Tongue (tissue), 2 donors: ENCODE data around the gene SLC25A21. TPM values are rescaled to one million over a fixed set of nuclear protein-coding genes. Genes with fewer than 3 reads are reported as not detected.
"Not testable (repeated sequence)": the region's sequence is repeated elsewhere in the genome, so short reads cannot be mapped to it uniquely, and the experiment has no call there.

Experiments used
- DNase-seq: peaks from one replicate; pipeline ENCODE4 v3.0.0-alpha.2; 2015
- total RNA-seq: library from RNA; depleted of rRNA; stranded (reverse); fragments of >200 nt; gene quantifications from one replicate; pipeline ENCODE4 v1.2.3, GENCODE V29; 2014

Gene SLC25A21
- total RNA-seq, 1 donor from 2014 or later, result 1.3 TPM

DNA sequence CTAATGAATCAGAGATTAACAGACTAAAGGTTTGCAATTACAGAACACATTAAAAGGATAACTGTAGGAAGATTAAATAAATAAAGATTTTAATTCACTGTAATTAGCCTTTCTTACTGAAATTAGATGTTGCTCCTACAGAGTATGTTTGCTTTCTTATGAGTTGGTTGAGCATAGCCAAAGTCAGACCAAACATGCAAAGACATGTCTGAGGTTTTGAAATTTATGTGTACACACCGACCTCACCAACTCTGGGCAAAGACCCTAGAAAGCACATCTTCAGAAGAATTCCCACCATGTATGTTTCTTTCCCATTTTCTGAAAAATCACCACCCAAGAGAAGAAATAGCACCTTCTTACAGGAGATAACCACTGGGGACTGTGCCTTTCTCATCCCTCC is 351.5 kb downstream of the SLC25A21 start:
- DNase-seq, result no peak

DNA sequence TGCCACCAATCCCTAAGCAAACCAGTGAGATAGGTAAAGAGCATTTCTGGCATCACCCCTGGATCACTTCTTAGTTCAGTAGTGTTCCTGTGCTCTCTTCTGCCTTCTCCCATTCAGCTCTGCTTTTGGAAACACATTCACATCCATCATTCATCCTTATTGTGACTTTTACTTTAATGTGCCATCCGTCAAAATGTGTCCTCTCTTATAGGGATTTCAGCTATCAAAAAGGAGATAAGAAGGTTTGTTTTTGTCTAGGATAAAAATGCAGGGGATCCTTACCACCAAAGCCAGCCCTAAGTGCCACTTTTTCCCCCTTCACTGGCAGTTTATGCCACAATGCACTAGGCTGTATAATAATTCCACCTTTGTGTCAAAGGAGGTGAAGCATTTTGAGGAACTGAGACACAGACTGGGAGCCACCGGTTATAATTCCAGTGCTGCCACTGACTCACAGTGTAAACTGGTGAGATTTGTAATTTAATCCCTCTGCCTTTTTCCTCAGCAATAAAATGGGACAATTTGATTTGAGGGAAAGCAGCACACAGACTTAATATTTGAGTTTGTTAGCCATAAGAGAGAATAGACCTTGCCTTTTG is 352.2 kb downstream of the SLC25A21 start:
- no peak for DNase-seq

DNA sequence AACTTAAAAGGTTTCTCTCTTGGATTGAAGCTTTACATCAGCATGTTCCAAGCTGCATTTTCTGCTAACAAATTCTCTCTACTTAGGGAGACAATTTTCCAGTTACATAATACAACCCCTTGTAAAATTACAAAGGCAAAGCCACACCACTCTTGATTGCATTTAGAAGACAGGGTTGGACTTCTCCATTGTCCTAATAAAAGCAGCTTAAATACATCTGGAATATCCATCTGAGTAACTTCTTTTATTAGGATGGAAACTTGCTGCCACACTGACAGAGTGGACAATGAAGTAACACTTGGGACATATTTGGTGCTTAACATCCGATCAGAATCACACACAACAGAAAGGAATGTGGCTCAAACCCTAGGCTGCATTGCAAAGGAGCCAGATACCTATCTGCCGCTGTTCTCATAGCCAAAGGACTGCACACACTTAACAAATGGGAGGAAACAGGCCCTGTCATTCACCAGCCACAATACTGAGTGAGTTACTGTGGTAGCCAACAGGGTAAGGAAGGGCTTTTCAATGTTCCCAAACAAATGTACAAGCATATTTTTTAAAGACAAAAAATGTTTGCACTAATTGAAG is 353.5 kb downstream of the SLC25A21 start:
- no peak for DNase-seq

DNA sequence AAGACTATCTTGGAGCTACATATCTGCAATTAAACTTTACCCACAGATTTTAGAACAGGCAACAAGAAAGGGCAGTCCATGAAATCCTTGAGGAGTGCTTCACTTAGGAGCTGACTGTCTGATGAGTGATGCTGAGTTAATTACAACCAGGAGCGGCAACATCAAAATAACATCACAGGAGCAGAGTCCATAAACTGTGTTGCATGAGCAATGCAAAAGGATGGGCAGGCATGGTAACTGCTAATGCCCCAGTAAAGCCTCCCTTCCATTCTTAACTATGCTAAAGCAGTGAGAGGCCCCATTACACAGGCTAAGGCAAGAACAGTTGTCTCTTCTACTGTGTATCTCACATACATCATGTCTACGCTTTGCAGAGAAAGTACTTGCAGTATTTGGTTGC is 354.2 kb downstream of the SLC25A21 start:
- no peak for DNase-seq

DNA sequence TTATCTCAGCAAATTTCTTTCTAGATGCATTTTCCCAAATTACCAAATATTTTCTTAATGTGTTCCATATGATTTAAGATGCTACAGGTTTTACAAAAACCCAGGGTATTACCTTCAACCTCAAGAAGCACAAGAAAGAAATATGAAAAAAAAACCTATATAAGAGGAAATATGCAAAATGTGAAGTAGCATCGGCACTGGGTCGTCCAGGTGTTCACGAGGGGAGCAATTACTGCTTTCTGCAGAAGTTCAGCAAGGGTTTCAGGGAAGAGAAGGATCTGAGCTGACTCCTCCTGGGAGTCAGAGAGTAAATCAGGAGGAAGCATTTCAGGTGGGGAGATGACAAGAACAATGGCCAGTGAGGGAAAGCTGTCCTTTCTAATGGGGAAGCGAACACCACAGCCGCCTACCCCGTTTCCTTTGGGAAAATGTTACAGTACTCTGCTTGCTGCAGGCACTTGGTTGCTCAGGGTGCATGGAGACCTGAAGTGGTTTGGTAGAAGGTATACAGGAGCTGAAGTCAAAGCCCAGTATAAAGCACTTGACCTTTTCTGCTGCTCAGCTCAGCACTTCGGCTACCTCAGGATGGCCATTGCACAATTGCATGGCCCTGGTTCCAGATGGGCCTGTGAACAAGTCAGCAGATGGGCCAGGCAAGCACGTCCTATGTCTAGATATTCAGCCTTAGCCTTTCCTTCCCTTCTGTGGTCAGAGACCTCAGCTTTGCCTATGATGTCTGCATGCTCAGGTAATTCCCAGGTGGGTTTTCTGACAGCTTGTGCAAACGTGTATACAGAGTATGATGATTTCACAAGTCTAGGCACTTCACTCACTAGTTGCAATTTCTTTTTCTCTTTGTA is 355.1 kb downstream of the SLC25A21 start:
- DNase-seq, result no peak

DNA sequence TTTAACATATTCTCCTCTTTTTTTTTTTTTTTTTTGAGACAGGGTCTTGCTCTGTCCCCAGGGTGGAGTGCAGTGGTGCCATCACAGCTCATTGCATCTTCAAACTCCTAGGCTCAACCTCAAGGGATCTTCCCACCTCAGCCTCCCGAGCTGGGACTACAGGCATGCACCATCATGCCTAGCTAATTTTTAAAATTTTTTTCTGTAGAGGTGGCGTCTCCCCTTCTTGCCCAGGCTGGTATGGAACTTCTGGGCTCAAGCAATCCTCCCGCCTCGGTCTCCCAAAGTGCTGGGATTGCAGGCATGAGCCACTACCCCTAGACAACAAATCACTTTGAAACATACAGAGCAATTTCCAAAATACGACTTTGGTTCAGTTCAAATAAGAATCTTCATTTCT is 355.9 kb downstream of the SLC25A21 start:
- DNase-seq, result no peak

DNA sequence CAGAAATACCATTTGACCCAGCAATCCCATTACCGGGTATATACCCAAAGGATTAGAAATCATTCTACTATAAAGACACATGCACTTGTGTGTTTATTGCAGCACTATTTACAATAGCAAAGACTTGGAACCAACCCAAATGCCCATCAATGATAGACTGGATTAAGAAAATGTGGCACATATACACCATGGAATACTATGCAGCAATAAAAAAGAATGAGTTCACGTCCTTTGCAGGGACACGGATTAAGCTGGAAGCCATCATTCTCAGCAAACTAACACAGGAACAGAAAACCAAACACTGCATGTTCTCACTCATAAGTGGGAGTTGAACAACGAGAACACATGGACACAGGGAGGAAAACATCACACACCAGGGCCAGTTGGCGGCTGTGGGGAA is 357.6 kb downstream of the SLC25A21 start:
- not testable (repeated sequence) for DNase-seq

DNA sequence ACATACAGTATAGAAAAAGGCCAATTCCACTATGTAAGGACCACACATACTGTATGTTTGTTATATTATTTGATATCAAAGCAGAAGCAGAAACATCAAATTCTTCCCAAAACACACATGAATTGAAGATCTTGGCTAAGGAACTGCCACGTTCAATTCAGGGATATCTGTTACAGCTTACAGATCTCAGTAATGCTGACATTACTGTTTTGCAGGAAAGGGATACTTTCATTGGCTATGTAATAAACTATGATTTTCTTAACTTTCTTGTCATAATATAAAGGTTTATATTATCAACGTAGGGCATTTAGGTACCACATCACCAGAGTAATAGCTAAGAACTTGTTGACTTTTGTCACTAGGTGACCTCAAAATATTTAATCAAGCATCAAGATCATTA is 362.2 kb downstream of the SLC25A21 start:
- no peak for DNase-seq

DNA sequence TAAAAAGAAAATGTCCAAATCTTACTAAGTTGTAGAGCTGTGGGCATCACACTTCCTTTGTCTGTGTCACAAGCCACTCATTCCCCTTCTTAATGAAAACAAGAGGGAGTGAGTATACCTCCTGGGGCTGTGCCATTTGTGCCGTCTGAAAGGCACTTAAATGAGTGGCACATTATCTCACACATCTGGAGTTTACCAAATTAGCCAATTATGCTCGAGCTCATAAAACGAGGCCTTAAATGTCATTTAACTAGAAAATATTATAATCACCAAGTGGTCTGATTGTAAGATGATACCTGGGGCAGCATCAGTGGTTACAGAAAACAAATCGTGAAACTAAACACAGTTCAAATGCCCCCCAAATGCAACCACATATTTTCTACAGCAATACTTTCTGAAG is 364.7 kb downstream of the SLC25A21 start:
- no peak for DNase-seq

DNA sequence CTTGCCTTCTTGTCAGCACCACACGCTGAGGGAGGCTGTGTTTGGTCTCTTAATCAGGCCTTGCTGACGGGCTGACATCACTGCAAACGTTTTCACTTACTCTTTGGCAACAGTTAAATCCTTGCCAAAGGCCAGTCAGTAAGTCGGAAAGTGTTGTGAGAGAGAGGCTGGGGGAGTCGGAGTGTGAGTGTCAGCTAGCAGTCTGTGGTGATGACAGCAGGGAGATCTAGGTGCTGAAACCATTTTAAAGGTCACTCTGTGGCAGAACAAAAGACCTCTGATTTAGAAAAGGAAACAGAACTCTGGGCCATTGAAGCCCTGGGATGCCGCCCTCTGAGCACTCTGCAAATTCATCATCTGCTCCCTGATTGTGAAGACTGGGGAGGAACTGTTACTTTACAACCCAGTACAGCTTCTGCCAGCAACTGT is 367.3 kb downstream of the SLC25A21 start:
- no peak for DNase-seq

DNA sequence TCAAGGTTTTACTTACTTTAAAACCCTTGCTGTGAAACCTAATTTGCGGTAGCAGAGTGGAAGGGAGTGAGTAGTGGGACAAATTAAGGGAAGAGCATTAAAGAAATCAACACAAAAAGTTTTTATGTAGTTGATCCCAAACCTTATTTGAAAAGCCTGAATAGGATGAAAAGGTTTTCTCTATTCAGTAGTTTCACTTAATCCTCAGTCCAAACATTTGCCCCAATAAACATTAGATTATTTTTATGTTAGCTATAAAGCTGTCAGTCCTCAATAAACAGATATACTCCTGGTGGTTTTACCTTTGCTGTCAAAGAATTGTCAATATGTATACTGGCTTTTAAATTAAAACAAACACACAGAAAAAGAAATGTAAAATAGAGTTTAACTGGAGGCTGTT is 374.8 kb downstream of the SLC25A21 start:
- DNase-seq, result no peak

DNA sequence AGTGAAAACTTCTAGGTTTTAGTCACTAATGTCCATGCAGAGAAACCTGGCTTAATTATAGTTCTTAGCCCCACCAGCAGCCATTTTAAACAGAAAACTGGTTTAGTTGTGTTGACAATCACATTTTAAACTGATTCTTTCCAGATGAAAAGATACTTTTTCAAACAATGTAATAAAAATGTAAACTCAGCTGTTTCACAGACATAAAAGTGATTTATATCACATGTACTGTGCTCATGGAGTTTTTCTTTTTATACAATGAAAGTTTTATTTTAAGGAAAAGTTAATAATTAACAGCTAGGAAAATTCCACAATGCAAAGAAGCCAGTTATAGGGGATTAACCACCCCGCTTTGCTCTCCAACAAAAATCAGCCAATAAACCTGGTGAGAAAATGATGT is 381.0 kb downstream of the SLC25A21 start:
- DNase-seq, result no peak

DNA sequence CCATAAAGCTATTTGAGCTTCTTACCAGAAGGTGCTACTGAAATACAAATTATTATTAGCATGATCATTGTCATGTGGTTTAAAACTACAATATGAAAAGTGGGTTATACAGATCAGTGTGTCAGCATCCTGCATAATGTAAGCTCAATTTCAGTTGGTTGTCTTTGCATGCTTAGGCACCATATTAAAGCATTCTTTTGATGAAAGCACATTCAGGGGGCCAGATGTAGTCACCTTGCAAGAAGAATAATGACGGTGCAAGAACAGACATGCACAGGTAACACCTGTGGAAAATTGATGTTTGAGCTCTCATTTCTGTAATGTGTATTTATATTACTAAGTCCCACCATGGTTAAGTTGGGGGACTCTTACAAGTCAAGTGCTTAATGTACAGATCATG is 386.9 kb downstream of the SLC25A21 start:
- peak; percentile 29 for DNase-seq

DNA sequence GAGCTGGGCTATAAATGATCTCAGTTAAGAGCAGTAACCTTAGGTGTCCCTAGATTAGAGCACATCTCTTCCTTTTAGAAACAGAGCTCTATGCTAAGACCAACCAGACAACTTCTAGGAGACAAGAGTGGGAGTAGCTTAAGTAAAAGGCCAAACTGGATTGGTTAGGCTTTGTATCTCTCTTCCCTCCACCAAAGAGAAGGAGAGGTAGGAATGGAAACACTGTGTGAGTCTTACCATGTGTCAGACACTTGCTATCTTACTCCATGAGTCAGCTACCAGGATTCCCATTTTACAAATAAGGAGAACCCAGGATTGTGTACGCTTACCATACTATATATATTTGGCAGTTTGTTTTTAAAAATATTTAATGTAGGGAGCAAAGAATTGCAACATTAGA is 387.9 kb downstream of the SLC25A21 start:
- no peak for DNase-seq

DNA sequence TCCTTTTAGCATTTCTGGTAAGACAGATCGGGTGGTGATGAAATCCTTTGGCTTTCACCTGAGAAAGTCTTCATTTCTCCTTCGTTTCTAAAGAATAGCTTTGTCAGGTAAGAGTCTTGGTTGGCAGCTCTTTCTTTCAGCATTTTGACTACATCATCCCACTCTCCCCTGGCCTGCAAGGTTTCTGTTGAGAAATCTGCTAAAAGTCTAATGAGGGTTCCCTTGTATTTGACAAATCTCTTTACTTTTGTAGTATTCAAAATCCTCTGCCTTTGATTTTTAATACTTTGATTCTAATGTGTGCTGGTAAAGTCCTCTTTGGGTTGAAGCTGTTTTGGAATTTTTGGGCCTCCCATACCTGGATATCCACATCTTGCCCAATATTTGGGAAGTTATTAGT is 390.5 kb downstream of the SLC25A21 start:
- no peak for DNase-seq

DNA sequence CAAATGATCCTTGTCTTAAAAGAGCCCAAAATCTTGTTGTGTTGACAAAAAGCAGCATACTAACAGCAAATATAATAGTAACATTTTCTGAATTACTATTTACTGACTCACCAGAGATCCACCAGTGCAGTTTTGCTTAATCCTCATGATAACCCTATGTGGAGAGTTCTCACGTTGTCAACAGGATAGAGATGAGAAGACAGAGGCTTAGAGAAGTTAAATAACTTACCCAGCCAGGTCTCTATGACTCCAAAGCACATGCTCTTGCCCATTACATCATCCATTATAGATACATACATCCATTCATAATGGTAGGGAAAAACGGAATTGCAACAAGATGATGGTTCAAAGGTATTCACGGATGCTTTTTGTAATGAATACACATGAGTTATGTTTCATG is 398.8 kb downstream of the SLC25A21 start:
- DNase-seq, result no peak

DNA sequence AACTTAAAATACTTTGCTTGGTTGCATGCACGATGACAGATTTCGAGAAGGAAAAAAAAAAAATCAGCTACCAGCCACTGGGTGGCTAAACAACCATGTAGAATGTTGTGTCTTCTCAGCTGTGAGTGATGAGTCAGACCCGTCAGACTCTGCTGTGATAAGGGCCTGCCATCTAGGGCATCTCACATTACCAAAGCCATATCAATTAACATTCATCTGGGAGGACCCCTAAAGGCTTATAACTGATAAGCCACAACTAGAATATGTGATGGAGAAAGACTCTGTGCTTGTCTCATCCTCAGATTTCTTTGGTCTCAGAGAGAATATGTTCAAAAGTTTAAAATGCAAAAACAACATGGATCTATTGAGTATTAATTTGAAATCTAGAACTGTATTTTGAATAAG is 399.3 kb downstream of the SLC25A21 start:
- DNase-seq, result no peak

DNA sequence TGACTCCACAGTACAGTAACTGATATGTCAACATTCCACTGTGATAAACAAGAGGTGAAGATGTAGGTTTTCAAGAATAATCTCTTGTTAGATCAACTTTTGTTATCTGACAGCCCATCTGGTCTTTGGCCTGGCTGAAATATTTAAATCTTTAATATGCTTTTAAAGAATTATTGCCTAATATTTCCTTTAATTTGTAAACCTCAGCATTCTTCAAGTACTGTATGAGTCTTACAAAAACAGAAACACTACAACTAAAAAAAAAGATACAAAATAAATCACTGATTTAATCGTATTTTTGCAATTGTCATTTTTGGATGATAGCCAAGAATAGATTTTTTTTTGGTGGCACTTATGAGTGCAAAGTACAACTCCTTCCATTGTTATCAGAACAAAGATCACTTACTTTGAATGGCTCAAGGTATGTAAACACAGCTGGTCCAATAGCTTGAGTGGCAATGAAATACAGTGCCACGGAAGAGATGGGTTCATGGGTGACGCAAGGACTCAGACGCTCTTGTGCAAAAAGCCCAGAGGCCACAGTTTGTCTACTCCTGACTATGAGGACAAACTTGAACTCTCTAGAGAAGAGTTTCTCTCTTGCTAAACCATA is 401.3 kb downstream of the SLC25A21 start:
- no peak for DNase-seq

DNA sequence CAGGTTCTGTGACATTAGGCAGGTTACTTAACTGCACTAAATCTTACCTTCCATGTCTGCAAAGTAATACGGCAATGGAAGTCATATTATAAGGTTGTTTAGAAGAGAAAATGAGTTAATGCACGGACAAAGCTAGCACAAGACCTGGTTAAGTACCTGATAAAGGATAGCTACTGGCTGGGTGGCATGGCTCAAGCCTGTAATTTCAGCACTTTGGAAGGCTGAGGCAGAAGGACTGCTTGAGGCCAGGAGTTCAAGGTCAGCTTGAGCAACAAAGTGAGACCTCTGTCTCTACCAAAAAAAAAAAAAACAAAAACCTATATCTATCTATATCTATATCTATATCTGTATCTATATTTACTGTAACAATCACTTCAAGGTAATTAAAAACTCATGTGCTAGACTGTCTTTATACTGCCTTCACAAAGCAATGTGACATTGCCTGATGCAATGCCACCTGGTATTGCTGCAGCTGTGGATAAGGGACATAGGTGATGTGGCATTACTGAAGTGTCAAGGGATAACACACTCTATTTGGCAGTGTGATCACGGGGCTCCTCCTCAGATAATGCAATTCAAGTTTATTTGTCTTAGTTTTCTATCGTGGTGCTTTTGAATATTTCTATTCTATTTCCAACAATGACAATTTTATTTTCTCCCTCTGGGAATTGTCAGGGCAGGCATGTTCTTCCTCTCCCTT is 403.6 kb downstream of the SLC25A21 start:
- DNase-seq, result no peak

DNA sequence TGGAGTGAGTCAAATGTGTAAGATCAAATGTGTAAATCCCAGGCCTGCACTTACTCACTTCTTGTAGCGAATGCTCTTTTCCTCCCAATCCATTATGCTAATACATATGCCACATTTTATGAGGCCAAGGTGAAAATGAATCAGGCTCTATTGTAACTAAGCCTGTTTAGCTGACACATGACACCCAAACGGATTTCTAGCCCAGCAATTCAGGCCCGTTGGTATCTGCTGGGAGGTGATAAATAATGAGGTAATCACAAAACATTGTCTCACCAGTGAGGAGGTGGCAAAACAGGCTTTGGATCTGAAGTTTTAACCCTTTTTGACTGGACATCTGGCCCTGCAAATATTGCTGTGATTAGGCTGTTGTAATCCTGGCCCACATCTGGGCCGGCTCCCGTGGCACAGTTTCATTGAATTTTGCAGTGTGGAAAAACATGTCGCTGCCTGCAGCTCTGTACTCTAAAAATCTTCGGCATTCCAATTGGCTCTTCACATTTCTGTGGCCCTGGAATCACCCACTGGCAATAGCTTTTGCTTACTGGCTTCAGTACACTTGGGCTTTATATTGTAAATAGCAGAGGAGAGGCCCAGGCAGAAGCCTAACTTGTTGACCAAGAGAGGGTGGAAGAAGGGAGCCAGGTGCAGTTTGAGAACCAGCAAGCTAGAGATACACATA is 404.7 kb downstream of the SLC25A21 start:
- peak; percentile 40 for DNase-seq

DNA sequence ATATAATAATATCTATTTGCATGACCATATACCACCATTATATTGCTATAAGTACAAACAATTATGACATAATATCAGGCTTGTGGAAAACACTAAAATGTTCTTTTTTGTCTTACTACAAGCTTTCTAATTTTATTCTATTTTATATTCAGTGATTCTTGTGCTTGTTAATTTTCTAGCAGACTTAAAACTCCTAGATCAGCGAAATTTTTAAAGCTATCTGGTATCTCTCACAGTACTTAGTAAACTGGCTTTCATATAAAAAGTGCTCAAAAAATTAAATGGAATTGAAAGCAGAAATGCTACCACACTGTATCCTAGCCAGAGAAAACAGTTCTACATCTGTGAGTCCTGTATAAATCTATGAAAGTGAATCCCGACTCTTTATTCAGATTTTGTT is 405.4 kb downstream of the SLC25A21 start:
- DNase-seq, result no peak
